Measurements from ENCODE around the gene KIRREL3.

DNA sequence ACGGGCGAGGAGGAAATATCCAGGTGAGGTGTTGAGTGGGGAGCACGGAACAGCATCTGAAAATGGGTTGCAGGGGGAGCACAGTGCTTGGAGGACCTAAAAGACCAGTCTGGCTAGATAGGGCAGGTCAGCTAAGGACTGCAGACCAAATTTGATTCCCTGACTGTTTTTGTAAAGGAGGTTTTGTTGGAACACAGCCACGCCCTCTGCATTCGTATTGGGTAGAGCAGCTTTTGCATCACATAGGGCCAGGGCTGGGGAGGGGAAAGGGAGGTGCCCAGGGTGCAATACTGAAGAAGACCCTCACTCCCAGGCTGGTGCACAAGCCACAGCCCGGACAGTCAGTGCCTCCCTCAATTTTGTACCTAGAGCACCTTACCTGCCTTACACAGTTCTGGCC, 286.8 kb downstream of the KIRREL3 start:
- TF ChIP-seq, protein P1, sequence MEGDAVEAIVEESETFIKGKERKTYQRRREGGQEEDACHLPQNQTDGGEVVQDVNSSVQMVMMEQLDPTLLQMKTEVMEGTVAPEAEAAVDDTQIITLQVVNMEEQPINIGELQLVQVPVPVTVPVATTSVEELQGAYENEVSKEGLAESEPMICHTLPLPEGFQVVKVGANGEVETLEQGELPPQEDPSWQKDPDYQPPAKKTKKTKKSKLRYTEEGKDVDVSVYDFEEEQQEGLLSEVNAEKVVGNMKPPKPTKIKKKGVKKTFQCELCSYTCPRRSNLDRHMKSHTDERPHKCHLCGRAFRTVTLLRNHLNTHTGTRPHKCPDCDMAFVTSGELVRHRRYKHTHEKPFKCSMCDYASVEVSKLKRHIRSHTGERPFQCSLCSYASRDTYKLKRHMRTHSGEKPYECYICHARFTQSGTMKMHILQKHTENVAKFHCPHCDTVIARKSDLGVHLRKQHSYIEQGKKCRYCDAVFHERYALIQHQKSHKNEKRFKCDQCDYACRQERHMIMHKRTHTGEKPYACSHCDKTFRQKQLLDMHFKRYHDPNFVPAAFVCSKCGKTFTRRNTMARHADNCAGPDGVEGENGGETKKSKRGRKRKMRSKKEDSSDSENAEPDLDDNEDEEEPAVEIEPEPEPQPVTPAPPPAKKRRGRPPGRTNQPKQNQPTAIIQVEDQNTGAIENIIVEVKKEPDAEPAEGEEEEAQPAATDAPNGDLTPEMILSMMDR (conservative IDR thresholded peaks at IDR 0.05), result no peak
- TF ChIP-seq EZH2 (IDR thresholded peaks at IDR 0.05; ENCODE audit: low read depth), result no peak
